Measurements from ENCODE around the gene CD164L2.

CD164L2 gene

GRCh38 chr1:27380766-27381733 lies 2.1 kb downstream of the CD164L2 start:
- H3K9me3 ChIP-seq, result no peaks in the 10 kb centered on the region
- no peak overlapping the region for H3K27ac ChIP-seq
- H3K4me3 ChIP-seq (ENCODE audit: low read depth in 1 of 2, low read length in 1 of 2), result no peak overlapping the region
- TF ChIP-seq, protein P1, sequence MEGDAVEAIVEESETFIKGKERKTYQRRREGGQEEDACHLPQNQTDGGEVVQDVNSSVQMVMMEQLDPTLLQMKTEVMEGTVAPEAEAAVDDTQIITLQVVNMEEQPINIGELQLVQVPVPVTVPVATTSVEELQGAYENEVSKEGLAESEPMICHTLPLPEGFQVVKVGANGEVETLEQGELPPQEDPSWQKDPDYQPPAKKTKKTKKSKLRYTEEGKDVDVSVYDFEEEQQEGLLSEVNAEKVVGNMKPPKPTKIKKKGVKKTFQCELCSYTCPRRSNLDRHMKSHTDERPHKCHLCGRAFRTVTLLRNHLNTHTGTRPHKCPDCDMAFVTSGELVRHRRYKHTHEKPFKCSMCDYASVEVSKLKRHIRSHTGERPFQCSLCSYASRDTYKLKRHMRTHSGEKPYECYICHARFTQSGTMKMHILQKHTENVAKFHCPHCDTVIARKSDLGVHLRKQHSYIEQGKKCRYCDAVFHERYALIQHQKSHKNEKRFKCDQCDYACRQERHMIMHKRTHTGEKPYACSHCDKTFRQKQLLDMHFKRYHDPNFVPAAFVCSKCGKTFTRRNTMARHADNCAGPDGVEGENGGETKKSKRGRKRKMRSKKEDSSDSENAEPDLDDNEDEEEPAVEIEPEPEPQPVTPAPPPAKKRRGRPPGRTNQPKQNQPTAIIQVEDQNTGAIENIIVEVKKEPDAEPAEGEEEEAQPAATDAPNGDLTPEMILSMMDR (IDR thresholded peaks at IDR 0.05), result no peak
- H3K36me3 ChIP-seq, result no peaks in the 10 kb centered on the region
- peaks cover 0 to 9% of the 10 kb centered on the region in 2 experiments for H3K4me1 ChIP-seq (ENCODE audit: control insufficient read depth in 1 of 2, insufficient read depth in 1 of 2, low read depth in 1 of 2, low read length in 1 of 2)
- H3K27me3 ChIP-seq, result peaks cover 22% of the 10 kb centered on the region

GRCh38 chr1:27380224-27380623 lies 2.9 kb downstream of the CD164L2 start:
- H3K36me3 ChIP-seq, result no peaks in the 10 kb centered on the region
- H3K9me3 ChIP-seq, result no peaks in the 10 kb centered on the region
- H3K4me1 ChIP-seq (ENCODE audit: control insufficient read depth in 1 of 2, insufficient read depth in 1 of 2, low read depth in 1 of 2, low read length in 1 of 2), result peaks cover 0 to 9% of the 10 kb centered on the region in 2 experiments
- peaks cover 22% of the 10 kb centered on the region for H3K27me3 ChIP-seq
- no peak overlapping the region for H3K27ac ChIP-seq
- no peak overlapping the region for H3K4me3 ChIP-seq (ENCODE audit: low read depth in 1 of 2, low read length in 1 of 2)
- TF ChIP-seq, protein P1 (IDR thresholded peaks at IDR 0.05), result no peak

GRCh38 chr1:27379564-27380122 lies 3.5 kb downstream of the CD164L2 start:
- no peaks in the 10 kb centered on the region for H3K9me3 ChIP-seq
- no peaks in the 10 kb centered on the region for H3K36me3 ChIP-seq
- H3K4me1 ChIP-seq (ENCODE audit: control insufficient read depth in 1 of 2, insufficient read depth in 1 of 2, low read depth in 1 of 2, low read length in 1 of 2), result peaks cover 0 to 9% of the 10 kb centered on the region in 2 experiments
- no peak overlapping the region for H3K27ac ChIP-seq
- TF ChIP-seq, protein P1 (IDR thresholded peaks at IDR 0.05), result no peak
- H3K4me3 ChIP-seq (ENCODE audit: low read depth in 1 of 2, low read length in 1 of 2), result no peak overlapping the region
- H3K27me3 ChIP-seq, result peaks cover 22% of the 10 kb centered on the region

- Histone ChIP-seq H3K27ac (no peak overlapping the region), H3K27me3 (peaks cover 17% of the 10 kb centered on the region), H3K9me3 (no peaks in the 10 kb centered on the region), H3K4me1 (ENCODE audit: control insufficient read depth in 1 of 2, insufficient read depth in 1 of 2, low read depth in 1 of 2, low read length in 1 of 2) (peaks cover 0 to 2% of the 10 kb centered on the region in 2 experiments), H3K36me3 (no peaks in the 10 kb centered on the region), H3K4me3 (ENCODE audit: low read depth in 1 of 2, low read length in 1 of 2) (no peak overlapping the region)
- TF ChIP-seq, protein P1 (IDR thresholded peaks at IDR 0.05), result no peak
Measured at GRCh38 chr1:27377760-27378495, 5.2 kb downstream of the CD164L2 start.

GRCh38 chr1:27374362-27375086 lies 8.6 kb downstream of the CD164L2 start, which contains the start of gene FCN3:
TSS of gene FCN3 (minus strand) at chr1:27374824. CDS start at chr1:27374818, 6 bp downstream.
- H3K4me3 ChIP-seq (ENCODE audit: low read depth in 1 of 2, low read length in 1 of 2), result no peak within 1 kb of the TSS
- no peak within 1 kb of the TSS for H3K27ac ChIP-seq
- TF ChIP-seq, protein P1 (IDR thresholded peaks at IDR 0.05), result no peak
- H3K9me3 ChIP-seq, result no peaks in the 10 kb centered on the region
- peaks cover 10 to 13% of the 10 kb centered on the region in 2 experiments for H3K4me1 ChIP-seq (ENCODE audit: control insufficient read depth in 1 of 2, insufficient read depth in 1 of 2, low read depth in 1 of 2, low read length in 1 of 2)
- no peaks in the 10 kb centered on the region for H3K36me3 ChIP-seq
- H3K27me3 ChIP-seq, result no peaks in the 10 kb centered on the region
